PFSK-1 (cell line): ENCODE data around the gene GCM1.

ENCODE experiments used
- POLR2AphosphoS5 ChIP-seq: IDR thresholded peaks from 2 replicates; pipeline ENCODE4 v1.6.1; 2012; ENCODE audit warnings: low read depth, mild to moderate bottlenecking, control low read depth, low read length, moderate library complexity
- TAF1 ChIP-seq: IDR thresholded peaks from 2 replicates; pipeline ENCODE4 v1.6.1; 2012; ENCODE audit warnings: low read length, control low read depth, borderline replicate concordance; ENCODE audit not compliant: insufficient read depth

DNA sequence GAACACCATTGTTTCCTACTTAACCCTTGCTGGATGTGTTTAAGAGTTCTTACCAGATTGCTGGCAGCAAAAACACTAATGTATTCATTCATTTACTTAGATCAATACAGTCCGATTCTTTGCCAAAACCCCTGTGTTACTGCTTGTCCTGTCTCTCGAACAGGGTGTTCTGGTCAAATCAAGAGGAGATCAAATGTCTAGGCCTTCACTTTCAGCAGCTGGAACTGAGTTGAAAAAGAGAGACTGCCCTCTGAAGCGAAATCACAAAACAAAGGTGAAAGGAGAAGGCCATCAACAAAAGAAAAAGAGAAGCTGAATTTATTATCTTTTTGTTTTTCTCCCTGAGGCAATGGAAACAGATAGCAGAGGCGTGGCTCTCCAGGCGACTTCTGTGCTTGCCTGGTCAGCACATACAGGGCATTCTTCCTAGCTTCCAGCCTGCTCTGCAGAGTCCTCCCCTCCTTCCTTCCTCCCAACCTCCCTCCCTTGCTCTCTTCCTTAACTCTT, 44.1 kb upstream of the GCM1 start:
- TF ChIP-seq TAF1 (no peak), POLR2AphosphoS5 (no peak)
